Neuronal stem cell (in vitro differentiated cells): Measurements from ENCODE around the gene KRT16.

Experiments
- DNase-seq: peaks from one replicate; pipeline ENCODE4 v3.0.0-alpha.2; 2013; ENCODE audit warnings: low spot score
- H2AFZ ChIP-seq: one replicate; pipeline ENCODE4 v1.6.1; 2013; ENCODE audit warnings: mild to moderate bottlenecking, low read length, inconsistent platforms
- H2AK5ac ChIP-seq: 2 replicates; pipeline ENCODE4 v1.6.1; 2013; ENCODE audit warnings: low read depth, mild to moderate bottlenecking, inconsistent platforms, low read length, moderate library complexity, mixed read lengths
- H2BK120ac ChIP-seq: 2 replicates; pipeline ENCODE4 v1.6.1; 2013; ENCODE audit warnings: low read depth, mild to moderate bottlenecking, inconsistent platforms, low read length, moderate library complexity, mixed read lengths
- H2BK12ac ChIP-seq: one replicate; pipeline ENCODE4 v1.6.1; 2013; ENCODE audit warnings: low read length, inconsistent platforms
- H2BK15ac ChIP-seq: 2 replicates; pipeline ENCODE4 v1.6.1; 2013; ENCODE audit warnings: mild to moderate bottlenecking, low read length, inconsistent platforms, mixed read lengths
- H2BK5ac ChIP-seq: one replicate; pipeline ENCODE4 v1.6.1; 2013; ENCODE audit warnings: inconsistent platforms, mild to moderate bottlenecking, low read length, moderate library complexity
- H3K14ac ChIP-seq: one replicate; pipeline ENCODE4 v1.6.1; 2013; ENCODE audit warnings: low read length, inconsistent platforms
- H3K18ac ChIP-seq: 2 replicates; pipeline ENCODE4 v1.6.1; 2013; ENCODE audit warnings: low read length, inconsistent platforms
- H3K23ac ChIP-seq: 2 replicates; pipeline ENCODE4 v1.6.1; 2013; ENCODE audit warnings: low read depth, mild to moderate bottlenecking, mixed read lengths, low read length, inconsistent platforms; ENCODE audit not compliant: poor library complexity
- H3K27ac ChIP-seq: replicated peaks from 3 replicates; pipeline ENCODE4 v1.5.1; 2013; ENCODE audit warnings: low read length, inconsistent platforms
- H3K27me3 ChIP-seq, 3 experiments: 2 replicates each; pipeline ENCODE4 v1.6.1; 2013; ENCODE audit warnings: low read length in 3 of 3, mild to moderate bottlenecking in 2 of 3, inconsistent platforms in 1 of 3, low read depth in 1 of 3, mixed read lengths in 1 of 3, moderate library complexity in 1 of 3; ENCODE audit not compliant: control insufficient read depth in 3 of 3, insufficient read depth in 3 of 3
- H3K36me3 ChIP-seq, 2 donors: replicated peaks in 1 of 2; 2 replicates each; pipeline ENCODE4 v1.6.1; 2013; ENCODE audit warnings: low read length in 2 of 2; ENCODE audit not compliant: control insufficient read depth in 2 of 2, insufficient read depth in 2 of 2
- H3K4ac ChIP-seq: 2 replicates; pipeline ENCODE4 v1.6.1; 2013; ENCODE audit warnings: inconsistent platforms, mild to moderate bottlenecking, low read length, moderate library complexity
- H3K4me1 ChIP-seq, 2 donors: 1 replicate in 1 of 2; 2 replicates in 1 of 2; pipeline ENCODE4 v1.6.1; 2013; ENCODE audit warnings: low read length in 2 of 2, low read depth in 1 of 2; ENCODE audit not compliant: control insufficient read depth in 2 of 2, insufficient read depth in 1 of 2
- H3K4me2 ChIP-seq: one replicate; pipeline ENCODE4 v1.6.1; 2013; ENCODE audit warnings: mild to moderate bottlenecking, low read length, inconsistent platforms; ENCODE audit not compliant: insufficient read depth, poor library complexity, severe bottlenecking
- H3K4me3 ChIP-seq, 2 donors: 2 replicates each; pipeline ENCODE4 v1.5.1; 2013; ENCODE audit warnings: low read length in 2 of 2, mild to moderate bottlenecking in 2 of 2, inconsistent platforms in 1 of 2, moderate library complexity in 1 of 2
- H3K79me1 ChIP-seq: one replicate; pipeline ENCODE4 v1.6.1; 2013; ENCODE audit warnings: low read depth, mild to moderate bottlenecking, inconsistent platforms, low read length, moderate library complexity
- H3K9ac ChIP-seq: one replicate; pipeline ENCODE4 v1.6.1; 2013; ENCODE audit warnings: mild to moderate bottlenecking, low read depth, low read length, inconsistent platforms; ENCODE audit not compliant: poor library complexity
- H3K9me3 ChIP-seq, 2 donors: replicated peaks in 1 of 2; 2 replicates each; pipeline versions ENCODE3 to v1.6.1; 2013; ENCODE audit warnings: low read length in 2 of 2, mild to moderate bottlenecking in 2 of 2, inconsistent platforms in 1 of 2, low read depth in 1 of 2, mixed read lengths in 1 of 2, moderate library complexity in 1 of 2; ENCODE audit not compliant: control insufficient read depth in 2 of 2, insufficient read depth in 1 of 2
- H4K8ac ChIP-seq: one replicate; pipeline ENCODE4 v1.6.1; 2013; ENCODE audit warnings: low read depth, mild to moderate bottlenecking, inconsistent platforms, low read length, moderate library complexity
- H4K91ac ChIP-seq: one replicate; pipeline ENCODE4 v1.6.1; 2013; ENCODE audit warnings: low read length, low read depth, mild to moderate bottlenecking, inconsistent platforms; ENCODE audit not compliant: poor library complexity
- WGBS, 2 donors: extraction: QIAGEN DNeasy Blood & Tissue Kit; methylation state at CpG; one replicate each; pipeline ENCODE4 v1.1.7; 2013; ENCODE audit warnings: missing lambda C conversion rate in 2 of 2, mixed read lengths in 1 of 2; ENCODE audit not compliant: insufficient read length in 2 of 2, insufficient replicate concordance in 1 of 2; ENCODE audit errors: extremely low coverage in 2 of 2; 5-methylcytosine and 5-hydroxymethylcytosine counted together

Gene KRT16

GRCh38 chr17:41649923-41650519 lies 37.5 kb upstream of the KRT16 start:
- Histone ChIP-seq H2BK15ac (no peak overlapping the region), H2BK120ac (no peak overlapping the region), H3K27ac (no peak overlapping the region), H2AK5ac (peak overlapping the region; percentile 53), H3K27me3 (peaks cover 0 to 4% (median 2%) of the 10 kb centered on the region in 3 experiments), H3K4me1 (peaks cover 3 to 9% of the 10 kb centered on the region in 2 donors), H4K91ac (no peak overlapping the region), H3K9ac (peak overlapping the region; percentile 51), H3K4ac (no peak overlapping the region), H3K79me1 (no peaks in the 10 kb centered on the region), H2BK5ac (no peak overlapping the region), H2BK12ac (no peak overlapping the region), H4K8ac (no peak overlapping the region), H3K9me3 (peaks cover 0 to 3% of the 10 kb centered on the region in 2 donors), H3K23ac (no peak overlapping the region), H3K4me2 (no peak overlapping the region), H3K36me3 (no peaks in the 10 kb centered on the region), H2AFZ (no peak overlapping the region), H3K4me3 (peak overlapping the region in 1 of 2 donors; percentile 34), H3K18ac (no peak overlapping the region), H3K14ac (peak overlapping the region; percentile 39)
- WGBS, 2 donors = 100% methylated on average over 1 to 2 of the region's 10 CpGs
- DNase-seq = no peak

- peak; percentile 81 for DNase-seq
- peaks cover 0 to 2% (median 0%) of the 10 kb centered on the region in 3 experiments for H3K27me3 ChIP-seq
- no peak overlapping the region for H3K4ac ChIP-seq
- peaks cover 3 to 6% of the 10 kb centered on the region in 2 donors for H3K4me1 ChIP-seq
- H3K36me3 ChIP-seq = no peaks in the 10 kb centered on the region
- no peaks in the 10 kb centered on the region for H3K79me1 ChIP-seq
- peak overlapping the region; percentile 71 for H3K4me2 ChIP-seq
- no peak overlapping the region for H4K8ac ChIP-seq
- peak overlapping the region; percentile 75 for H3K9ac ChIP-seq
- peak overlapping the region in 1 of 2 donors; percentile 72 for H3K4me3 ChIP-seq
- no peak overlapping the region for H3K27ac ChIP-seq
- WGBS, 2 donors = no CpG with 5 or more reads among the region's 39 CpGs
- H2BK120ac ChIP-seq = peak overlapping the region; percentile 77
- peak overlapping the region; percentile 70 for H2BK15ac ChIP-seq
- peak overlapping the region; percentile 93 for H2BK12ac ChIP-seq
- H3K9me3 ChIP-seq = peaks cover 0 to 3% of the 10 kb centered on the region in 2 donors
- H2AK5ac ChIP-seq = peak overlapping the region; percentile 8
- H3K14ac ChIP-seq = no peak overlapping the region
- no peak overlapping the region for H4K91ac ChIP-seq
- peak overlapping the region; percentile 92 for H3K18ac ChIP-seq
- H2AFZ ChIP-seq = peak overlapping the region; percentile 88
- peak overlapping the region; percentile 50 for H3K23ac ChIP-seq
- H2BK5ac ChIP-seq = peak overlapping the region; percentile 19
Observed at GRCh38 chr17:41648411-41649195, 36.0 kb upstream of the KRT16 start.

- H2BK120ac ChIP-seq = peak overlapping the region; percentile 77
- H3K4ac ChIP-seq = no peak overlapping the region
- H3K4me1 ChIP-seq = peaks cover 3 to 6% of the 10 kb centered on the region in 2 donors
- H3K27me3 ChIP-seq = peaks cover 0 to 2% (median 0%) of the 10 kb centered on the region in 3 experiments
- no peaks in the 10 kb centered on the region for H3K36me3 ChIP-seq
- no peak overlapping the region for H3K14ac ChIP-seq
- peak overlapping the region; percentile 19 for H2BK5ac ChIP-seq
- peak overlapping the region; percentile 70 for H2BK15ac ChIP-seq
- no peak overlapping the region for H3K27ac ChIP-seq
- peak overlapping the region; percentile 86 for H3K9ac ChIP-seq
- peak overlapping the region; percentile 92 for H3K18ac ChIP-seq
- DNase-seq = peak; percentile 87
- H3K4me3 ChIP-seq = peak overlapping the region in 1 of 2 donors; percentile 28
- peak overlapping the region; percentile 71 for H3K4me2 ChIP-seq
- no peak overlapping the region for H4K91ac ChIP-seq
- peak overlapping the region; percentile 36 for H3K23ac ChIP-seq
- H2BK12ac ChIP-seq = peak overlapping the region; percentile 93
- no peak overlapping the region for H4K8ac ChIP-seq
- WGBS, 2 donors = no CpG with 5 or more reads among the region's 22 CpGs
- peaks cover 0 to 3% of the 10 kb centered on the region in 2 donors for H3K9me3 ChIP-seq
- peak overlapping the region; percentile 88 for H2AFZ ChIP-seq
- H2AK5ac ChIP-seq = peak overlapping the region; percentile 8
- H3K79me1 ChIP-seq = no peaks in the 10 kb centered on the region
Observed at GRCh38 chr17:41647940-41648410, 35.4 kb upstream of the KRT16 start.
